PC-3 (cell line): ENCODE data around the gene TRIM14. TPM values are rescaled to one million over a fixed set of nuclear protein-coding genes. Genes with fewer than 3 reads are reported as not detected.

Experiments used
- ATAC-seq: fragments of 200-7000 bp; cut with Tn5 transposase; 2 replicates; pipeline ENCODE4 v1.9.1; 2020; ENCODE audit warnings: mild to moderate bottlenecking, moderate library complexity
- BruUV-seq: library from RNA; stranded (reverse); fragments of 400-500 nt; replicated peaks from 2 replicates; lab custom pipeline; 2021; lab: Mats Ljungman, UMichigan
- CTCF ChIA-PET: fragments of 300-600 bp; sonication (Branson Sonifier 250); formaldehyde crosslinking; loops from one replicate; lab custom pipeline; 2022; ENCODE audit warnings: antibody characterized with exemption; lab: Charles Lee
- POLR2A ChIA-PET: fragments of 300-600 bp; sonication (Branson Sonifier 250); formaldehyde crosslinking; loops from one replicate; lab custom pipeline; 2022; ENCODE audit warnings: antibody characterized with exemption; ENCODE audit not compliant: unreplicated experiment; lab: Charles Lee
- DNase-seq: peaks from one replicate; pipeline ENCODE4 v3.0.0-alpha.2; 2015
- H2AFZ ChIP-seq: fragments of 300-600 bp; sonication (generic); 2 replicates; pipeline ENCODE4 v1.6.0; 2016; ENCODE audit warnings: antibody characterized with exemption, low read length
- H3F3A ChIP-seq: fragments of 300-600 bp; sonication (generic); one replicate; pipeline ENCODE4 v1.6.0; 2017; ENCODE audit warnings: antibody characterized with exemption, low read length, control low read depth, mild to moderate bottlenecking; ENCODE audit not compliant: unreplicated experiment
- H3K27ac ChIP-seq: fragments of 300-600 bp; sonication (generic); 2 replicates; pipeline ENCODE4 v1.5.1; 2016; ENCODE audit warnings: mild to moderate bottlenecking, low read length
- H3K27me3 ChIP-seq: fragments of 300-600 bp; sonication (generic); 2 replicates; pipeline ENCODE4 v1.6.1; 2016; ENCODE audit warnings: low read length, mixed read lengths
- H3K36me3 ChIP-seq: fragments of 300-600 bp; sonication (generic); 2 replicates; pipeline ENCODE4 v1.6.1; 2016; ENCODE audit warnings: low read depth, mixed run types, low read length, mixed read lengths
- H3K4me1 ChIP-seq: fragments of 300-600 bp; sonication (generic); 2 replicates; pipeline ENCODE4 v1.5.1; 2016; ENCODE audit warnings: low read length; ENCODE audit not compliant: insufficient read depth
- H3K4me2 ChIP-seq: fragments of 300-600 bp; sonication (generic); 2 replicates; pipeline ENCODE4 v1.6.0; 2016; ENCODE audit warnings: low read length
- H3K4me3 ChIP-seq: fragments of 300-600 bp; sonication (generic); 2 replicates; pipeline ENCODE4 v1.5.1; 2016; ENCODE audit warnings: mild to moderate bottlenecking, low read length, mixed read lengths
- H3K79me2 ChIP-seq: fragments of 300-600 bp; sonication (generic); 2 replicates; pipeline ENCODE4 v1.6.1; 2017; ENCODE audit warnings: low read length, mixed read lengths
- H3K9ac ChIP-seq: fragments of 300-600 bp; sonication (generic); 2 replicates; pipeline ENCODE4 v1.6.0; 2016; ENCODE audit warnings: mild to moderate bottlenecking, low read length
- H3K9me2 ChIP-seq: fragments of 300-600 bp; sonication (generic); replicated peaks from 2 replicates; pipeline ENCODE4 v1.6.1; 2016; ENCODE audit warnings: mixed run types, low read length, mixed read lengths
- H3K9me3 ChIP-seq: fragments of 300-600 bp; sonication (generic); 2 replicates; pipeline ENCODE4 v1.6.1; 2016; ENCODE audit warnings: low read length, mixed read lengths
- H4K20me1 ChIP-seq: fragments of 300-600 bp; sonication (generic); 2 replicates; pipeline ENCODE4 v1.6.1; 2016; ENCODE audit warnings: low read length, mixed read lengths
- CTCF ChIP-seq: fragments of 300-600 bp; sonication (generic); conservative IDR thresholded peaks from 2 replicates; pipeline ENCODE4 v1.5.1; 2017; ENCODE audit warnings: antibody characterized with exemption, low read depth, mild to moderate bottlenecking, low read length
- EZH2 ChIP-seq: fragments of 300-600 bp; sonication (generic); IDR thresholded peaks from one replicate; pipeline ENCODE4 v1.6.1; 2017; ENCODE audit warnings: antibody characterized with exemption, mild to moderate bottlenecking, low read length; ENCODE audit not compliant: unreplicated experiment
- EZH2phosphoT487 ChIP-seq: fragments of 300-600 bp; sonication (generic); IDR thresholded peaks from 2 replicates; pipeline ENCODE4 v1.6.1; 2018; ENCODE audit warnings: mild to moderate bottlenecking, antibody characterized with exemption, low read length, borderline replicate concordance
- intact Hi-C: fragments of 100-400 bp; cut with micrococcal nuclease; formaldehyde crosslinking; loops from 2 replicates; pipeline ENCODE4 v1.9.0; 2023
- total RNA-seq: library from RNA; depleted of rRNA; stranded (reverse); fragments of >200 nt; gene quantifications from 2 replicates; pipeline ENCODE4 v1.2.3, GENCODE V29; 2014

Gene TRIM14
- total RNA-seq, 1 experiment from 2014 or later = 11.2 TPM

- Histone ChIP-seq H3K9me2 (no peaks in the 10 kb centered on the region), H3K36me3 (no peaks in the 10 kb centered on the region), H3K4me1 (peaks cover 8% of the 10 kb centered on the region), H3K4me3 (no peak overlapping the region), H3K27me3 (no peaks in the 10 kb centered on the region), H3K27ac (no peak overlapping the region), H3K79me2 (no peaks in the 10 kb centered on the region), H3K9me3 (no peaks in the 10 kb centered on the region), H4K20me1 (no peaks in the 10 kb centered on the region), H3F3A (no peaks in the 10 kb centered on the region), H3K4me2 (no peak overlapping the region), H3K9ac (no peak overlapping the region), H2AFZ (no peak overlapping the region)
- intact Hi-C loops = no loop called here
- TF ChIP-seq EZH2 = no peak
- no peak for TF ChIP-seq EZH2phosphoT487
- TF ChIP-seq CTCF = no peak
- BruUV-seq = no TSS peak
- DNase-seq (no peak), ATAC-seq (no peak)
- POLR2A ChIA-PET = no interaction called here
- CTCF ChIA-PET = no interaction called here
Measured at GRCh38 chr9:98038958-98039357, 80.1 kb downstream of the TRIM14 start.

- Histone ChIP-seq H3K36me3 (no peaks in the 10 kb centered on the region), H3F3A (no peaks in the 10 kb centered on the region), H4K20me1 (no peaks in the 10 kb centered on the region), H3K9me3 (no peaks in the 10 kb centered on the region), H3K27me3 (no peaks in the 10 kb centered on the region), H3K9me2 (no peaks in the 10 kb centered on the region), H3K79me2 (no peaks in the 10 kb centered on the region), H2AFZ (no peak overlapping the region), H3K4me1 (peaks cover 8% of the 10 kb centered on the region), H3K4me3 (no peak overlapping the region), H3K27ac (no peak overlapping the region), H3K9ac (no peak overlapping the region), H3K4me2 (no peak overlapping the region)
- DNase-seq (peak; percentile 31), ATAC-seq (peak; percentile 62)
- POLR2A ChIA-PET = no interaction called here
- CTCF ChIA-PET = interaction anchor here (0.5 kb wide), 1 partner anchor 148 kb away, joined by 3 read pairs; no protein-coding TSS in a partner anchor
- TF ChIP-seq CTCF (no peak), EZH2phosphoT487 (no peak)
- intact Hi-C loops = no loop called here
- no TSS peak for BruUV-seq
Measured at GRCh38 chr9:98037357-98037756, 81.7 kb downstream of the TRIM14 start.

GRCh38 chr9:98034593-98035546, 84.2 kb downstream of the TRIM14 start:
- no peak for TF ChIP-seq EZH2
- TF ChIP-seq CTCF = peak; percentile 72
- DNase-seq (peak; percentile 71), ATAC-seq (peak; percentile 42; the same call in 1 of the 2 replicates)
- no peaks in the 10 kb centered on the region for H3F3A ChIP-seq
- ChIA-PET POLR2A (no interaction called here), CTCF (interaction anchor here (0.5 to 0.6 kb wide), 2 partner anchors 30 to 1679 kb away, joined by 3 to 5 read pairs; no protein-coding TSS in a partner anchor)
- no peaks in the 10 kb centered on the region for H3K27me3 ChIP-seq
- peak overlapping the region; percentile 75 for H3K27ac ChIP-seq
- H3K4me3 ChIP-seq = no peak overlapping the region
- no peaks in the 10 kb centered on the region for H3K36me3 ChIP-seq
- peak overlapping the region; percentile 5; the same call in 1 of the 2 replicates for H2AFZ ChIP-seq
- intact Hi-C loops = no loop called here
- no peak overlapping the region for H3K9ac ChIP-seq
- no TSS peak for BruUV-seq
- no peaks in the 10 kb centered on the region for H3K79me2 ChIP-seq
- H3K4me1 ChIP-seq = peaks cover 8% of the 10 kb centered on the region
- H4K20me1 ChIP-seq = no peaks in the 10 kb centered on the region
- no peaks in the 10 kb centered on the region for H3K9me3 ChIP-seq
- peak overlapping the region; percentile 36; the same call in 1 of the 2 replicates for H3K4me2 ChIP-seq
- H3K9me2 ChIP-seq = no peaks in the 10 kb centered on the region
